ENCODE measurements around the gene AGMO.

GRCh38 chr7:15586266-15586665 is 24.5 kb upstream of the AGMO start:
- TF ChIP-seq, protein P1, sequence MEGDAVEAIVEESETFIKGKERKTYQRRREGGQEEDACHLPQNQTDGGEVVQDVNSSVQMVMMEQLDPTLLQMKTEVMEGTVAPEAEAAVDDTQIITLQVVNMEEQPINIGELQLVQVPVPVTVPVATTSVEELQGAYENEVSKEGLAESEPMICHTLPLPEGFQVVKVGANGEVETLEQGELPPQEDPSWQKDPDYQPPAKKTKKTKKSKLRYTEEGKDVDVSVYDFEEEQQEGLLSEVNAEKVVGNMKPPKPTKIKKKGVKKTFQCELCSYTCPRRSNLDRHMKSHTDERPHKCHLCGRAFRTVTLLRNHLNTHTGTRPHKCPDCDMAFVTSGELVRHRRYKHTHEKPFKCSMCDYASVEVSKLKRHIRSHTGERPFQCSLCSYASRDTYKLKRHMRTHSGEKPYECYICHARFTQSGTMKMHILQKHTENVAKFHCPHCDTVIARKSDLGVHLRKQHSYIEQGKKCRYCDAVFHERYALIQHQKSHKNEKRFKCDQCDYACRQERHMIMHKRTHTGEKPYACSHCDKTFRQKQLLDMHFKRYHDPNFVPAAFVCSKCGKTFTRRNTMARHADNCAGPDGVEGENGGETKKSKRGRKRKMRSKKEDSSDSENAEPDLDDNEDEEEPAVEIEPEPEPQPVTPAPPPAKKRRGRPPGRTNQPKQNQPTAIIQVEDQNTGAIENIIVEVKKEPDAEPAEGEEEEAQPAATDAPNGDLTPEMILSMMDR (optimal IDR thresholded peaks at IDR 0.05 in 1 of 3, IDR thresholded peaks at IDR 0.05 in 1 of 3, conservative IDR thresholded peaks at IDR 0.05 in 1 of 3; ENCODE audit: extremely low read depth in 1 of 3, insufficient read depth in 2 of 3, low read length in 3 of 3): no peak
- TF ChIP-seq EZH2 (IDR thresholded peaks at IDR 0.05; ENCODE audit: low read length): no peak

All from keratinocyte (primary cell).